OCI-LY3 (cell line): ENCODE data around the gene ABCD1.

Source experiments
- CTCF ChIP-seq: fragments of 200-600, 300-600 bp; sonication (generic); IDR thresholded peaks from 2 replicates; pipeline ENCODE4 v1.5.1; 2014; ENCODE audit warnings: antibody characterized with exemption, low read length, low read depth
- EZH2phosphoT487 ChIP-seq: fragments of 200-600 bp; shearing (Covaris generic); IDR thresholded peaks from 2 replicates; pipeline ENCODE4 v1.6.1; 2018; ENCODE audit warnings: antibody characterized with exemption, mixed run types, low read depth

GRCh38 chrX:153771415-153772315 is 47.0 kb downstream of the ABCD1 start:
- TF ChIP-seq CTCF (no peak), EZH2phosphoT487 (no peak)
